NCI-H2171 (cell line): Measurements from ENCODE around the gene ACSL6.

Source experiments
- DNase-seq: peaks from one replicate; lab custom pipeline; 2025; lab: John Stamatoyannopoulos, UW

The ACSL6 gene

GRCh38 chr5:132046880-132047299, 35.4 kb upstream of the ACSL6 start:
- no peak for DNase-seq

DNA sequence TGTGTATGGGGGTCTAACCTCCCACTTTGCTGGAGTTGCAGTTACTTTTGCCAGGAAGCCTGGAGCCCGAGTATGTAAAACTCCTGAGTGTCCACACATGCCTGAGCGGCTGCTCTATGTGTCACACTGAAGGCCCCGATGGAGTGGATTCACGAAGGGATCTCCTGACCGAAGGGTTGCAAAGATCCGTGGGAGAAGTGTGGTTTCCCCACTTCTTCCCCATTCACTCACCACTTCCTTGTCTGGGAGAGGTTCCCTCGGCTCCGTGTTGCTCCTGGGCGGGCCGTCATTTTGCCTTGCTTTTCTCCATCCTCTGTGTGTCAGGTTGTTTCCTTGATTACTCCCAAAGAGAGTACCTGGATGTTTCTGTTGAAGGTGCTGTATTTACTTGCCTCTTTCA, 32.7 kb upstream of the ACSL6 start:
- DNase-seq = no peak

- DNase-seq = no peak
These were observed 25.9 kb upstream of the ACSL6 start for GRCh38 chr5:132037353-132037752.

DNA sequence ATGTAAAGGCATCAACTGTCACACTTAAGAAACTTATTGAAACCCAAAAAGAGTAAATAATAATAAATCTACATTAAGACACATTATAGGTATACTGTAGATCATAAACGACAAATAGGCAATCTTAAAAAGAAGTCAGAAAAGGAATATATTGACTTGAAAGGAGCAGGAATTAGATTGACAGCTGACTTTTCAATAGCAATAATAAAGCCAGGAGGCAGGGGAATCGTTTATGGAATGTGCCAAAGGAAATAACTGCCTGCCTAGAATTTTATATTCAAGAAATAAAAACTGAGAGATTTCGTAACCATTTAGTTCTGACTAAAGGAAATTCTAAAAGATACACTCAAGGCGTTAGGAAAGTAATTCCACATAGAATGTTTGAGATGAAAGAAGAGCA, 21.7 kb upstream of the ACSL6 start:
- no peak for DNase-seq

DNA sequence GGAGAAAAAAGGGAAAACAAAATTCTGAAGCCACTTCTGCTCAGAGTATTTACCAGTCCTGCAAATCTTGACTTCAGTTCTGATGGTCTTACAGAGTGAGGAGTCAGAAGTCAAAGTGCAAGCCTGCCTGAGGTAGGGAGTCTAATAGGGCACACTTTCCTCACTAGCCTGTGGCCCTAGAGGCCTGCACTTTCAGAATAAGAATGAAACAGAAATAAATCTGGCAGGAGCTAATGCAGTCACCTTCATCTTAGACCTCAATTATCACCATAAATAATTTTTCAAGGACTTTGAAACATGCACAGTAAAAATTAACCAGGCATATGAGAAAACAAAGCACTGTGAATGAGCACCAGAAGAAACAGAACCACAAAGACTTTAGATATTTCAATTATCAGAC, 20.7 kb upstream of the ACSL6 start:
- DNase-seq = no peak

DNA sequence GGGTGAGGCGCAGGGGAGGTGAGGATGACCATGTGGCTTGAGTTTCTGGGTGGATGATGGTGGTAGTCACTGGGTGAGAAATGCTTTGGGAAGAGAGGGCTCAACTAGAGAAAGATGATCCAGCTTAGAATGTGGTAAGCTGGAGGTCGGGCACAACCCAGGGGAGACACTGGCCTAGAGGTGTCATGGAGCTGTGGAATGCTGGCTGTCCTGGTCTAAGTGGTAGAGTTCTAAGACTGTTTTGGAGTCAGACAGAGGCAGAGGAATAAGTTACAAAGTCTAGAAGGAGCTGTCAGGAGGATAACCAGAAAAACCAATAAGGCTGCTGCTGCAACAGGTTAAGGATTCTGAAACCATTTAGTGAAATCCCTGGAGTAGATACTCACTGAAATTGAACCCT, 19.2 kb upstream of the ACSL6 start:
- DNase-seq = no peak

DNA sequence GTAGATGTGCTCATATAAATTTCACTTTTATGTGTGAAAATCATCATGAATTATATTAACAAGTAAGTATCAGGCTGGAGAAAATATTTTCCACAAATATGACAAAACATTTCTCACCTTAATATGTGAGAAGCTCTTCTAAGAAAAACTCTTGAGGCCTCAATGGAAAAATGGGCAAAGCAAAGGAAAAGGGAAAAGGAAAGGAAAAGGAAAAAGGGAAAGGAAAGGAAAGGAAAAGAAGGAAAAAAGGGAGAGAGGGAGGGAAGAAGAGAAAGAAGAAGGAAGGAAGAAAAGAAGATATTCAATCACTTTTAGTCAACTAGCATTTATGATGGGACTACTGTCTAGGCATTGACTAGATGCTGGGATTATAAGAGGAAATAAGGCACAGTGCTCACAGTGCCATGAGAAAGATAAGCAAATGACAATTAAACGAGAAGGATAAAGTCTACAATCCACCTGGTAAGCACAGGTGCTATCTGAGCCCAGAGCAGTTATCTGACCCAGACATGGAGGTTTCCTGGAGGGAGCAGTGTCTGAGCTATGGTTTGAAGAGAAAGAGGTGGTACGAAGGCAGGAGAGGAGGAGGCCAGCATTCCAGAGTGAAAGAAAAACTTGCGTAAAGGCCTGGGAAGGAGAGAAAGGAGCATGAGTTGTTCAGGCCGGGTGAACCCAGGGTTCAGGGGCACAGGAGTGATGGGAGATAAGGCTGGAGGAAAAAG, 18.3 kb upstream of the ACSL6 start:
- DNase-seq = no peak

GRCh38 chr5:132027027-132027426, 15.6 kb upstream of the ACSL6 start:
- DNase-seq = no peak

- DNase-seq = no peak
These were observed 15.1 kb upstream of the ACSL6 start for GRCh38 chr5:132026516-132027008.

DNA sequence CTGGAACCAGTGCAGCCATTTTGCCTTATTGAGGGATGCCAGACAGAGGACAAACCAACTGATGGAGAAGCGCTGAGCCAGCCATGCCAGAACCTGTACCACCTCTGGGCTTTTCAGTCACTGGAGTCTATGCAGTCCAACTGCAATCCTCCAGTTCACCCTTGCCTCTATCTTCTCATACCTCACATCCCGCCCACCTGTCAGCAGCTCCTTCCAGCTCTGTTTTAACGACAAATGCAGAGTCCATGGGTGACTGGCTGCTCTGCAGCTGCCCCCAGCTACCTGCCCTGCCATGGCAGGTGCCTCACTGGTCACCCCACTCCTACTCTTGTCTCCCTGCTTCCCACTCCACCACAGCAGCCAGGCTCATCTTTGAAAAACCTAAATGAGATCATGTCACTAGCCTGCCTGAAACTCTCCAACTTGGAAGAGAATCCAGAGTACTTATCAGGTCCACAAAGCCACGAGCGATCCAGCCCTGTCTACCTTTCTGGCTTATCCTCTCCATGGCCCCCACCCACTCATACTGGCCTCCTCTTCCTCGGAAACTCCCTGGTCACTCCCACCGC, 14.0 kb upstream of the ACSL6 start:
- no peak for DNase-seq

GRCh38 chr5:132024789-132025402, 13.4 kb upstream of the ACSL6 start:
- DNase-seq = no peak

DNA sequence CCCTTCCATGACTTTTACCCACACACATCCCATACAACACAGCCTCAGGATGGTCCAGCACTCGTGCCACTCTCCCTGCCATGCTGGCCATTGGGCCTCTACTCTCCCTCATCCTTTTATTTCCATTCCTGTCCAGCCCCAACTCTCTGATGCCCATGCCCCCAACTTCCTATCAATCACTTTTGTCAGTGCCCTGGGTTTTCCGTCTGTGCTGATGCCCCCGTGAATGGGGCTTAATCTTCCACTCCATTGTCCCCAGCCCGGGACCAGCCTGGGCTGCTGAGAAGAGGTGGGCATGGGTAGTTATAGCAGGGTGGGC, 12.6 kb upstream of the ACSL6 start:
- no peak for DNase-seq

GRCh38 chr5:132023258-132024116, 12.0 kb upstream of the ACSL6 start:
- DNase-seq = no peak

DNA sequence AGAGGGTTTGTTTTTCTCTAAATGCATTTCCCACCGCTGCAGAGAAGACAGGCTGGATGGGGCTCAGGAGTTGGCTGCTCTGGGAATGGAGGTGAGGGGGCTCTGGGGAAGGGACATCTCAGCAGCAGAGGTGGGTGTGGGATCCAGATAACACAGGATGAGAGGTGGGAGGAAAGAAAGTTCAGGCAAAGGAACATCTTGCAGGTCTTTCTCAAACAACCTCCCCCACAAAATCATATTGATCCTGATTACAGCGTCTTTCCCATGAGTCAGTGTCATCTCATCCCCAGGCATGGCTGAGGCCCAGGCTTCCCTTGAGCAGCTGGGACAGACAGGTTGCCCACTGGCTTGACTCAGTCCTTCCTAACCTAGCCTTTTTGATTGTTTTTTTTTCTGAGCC, 11.3 kb upstream of the ACSL6 start:
- no peak for DNase-seq

GRCh38 chr5:132021654-132022053, 10.2 kb upstream of the ACSL6 start:
- no peak for DNase-seq

DNA sequence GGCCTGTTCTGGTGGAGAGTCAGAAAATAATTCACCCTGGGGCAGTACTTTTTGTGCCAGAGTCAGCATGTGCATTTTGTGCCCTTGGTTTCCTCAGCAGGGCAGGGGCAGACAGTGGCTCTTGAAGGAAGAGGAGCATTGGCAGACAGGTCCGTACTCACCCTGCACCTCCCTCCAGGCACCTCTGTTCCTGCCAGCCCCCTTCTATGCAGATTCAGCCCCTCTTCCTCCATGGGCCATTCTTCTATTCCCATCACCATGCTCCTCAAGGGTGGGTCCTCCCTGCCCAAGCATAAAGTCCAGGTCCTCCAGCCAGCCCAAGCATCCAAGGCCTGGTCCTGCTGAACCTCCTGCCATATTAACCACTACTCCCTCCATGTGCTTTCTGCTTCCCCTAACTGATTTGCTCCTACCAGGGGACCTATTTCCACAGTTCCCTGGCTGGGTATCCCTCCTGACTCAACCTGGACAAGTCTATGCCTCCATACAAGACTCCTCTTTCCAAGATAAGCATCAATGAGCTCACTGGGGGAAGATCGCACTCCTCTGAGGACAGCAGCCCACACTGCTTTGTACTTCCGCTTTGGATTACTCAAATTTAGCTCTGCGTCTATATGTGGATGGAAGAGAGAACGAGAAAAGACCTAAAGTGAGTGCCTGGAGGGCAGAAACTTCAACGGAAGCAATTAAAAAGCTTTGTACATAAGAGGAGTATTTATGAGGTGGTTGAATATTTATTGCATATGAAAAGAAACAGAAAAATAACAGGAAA, 9.3 kb upstream of the ACSL6 start:
- DNase-seq = no peak

DNA sequence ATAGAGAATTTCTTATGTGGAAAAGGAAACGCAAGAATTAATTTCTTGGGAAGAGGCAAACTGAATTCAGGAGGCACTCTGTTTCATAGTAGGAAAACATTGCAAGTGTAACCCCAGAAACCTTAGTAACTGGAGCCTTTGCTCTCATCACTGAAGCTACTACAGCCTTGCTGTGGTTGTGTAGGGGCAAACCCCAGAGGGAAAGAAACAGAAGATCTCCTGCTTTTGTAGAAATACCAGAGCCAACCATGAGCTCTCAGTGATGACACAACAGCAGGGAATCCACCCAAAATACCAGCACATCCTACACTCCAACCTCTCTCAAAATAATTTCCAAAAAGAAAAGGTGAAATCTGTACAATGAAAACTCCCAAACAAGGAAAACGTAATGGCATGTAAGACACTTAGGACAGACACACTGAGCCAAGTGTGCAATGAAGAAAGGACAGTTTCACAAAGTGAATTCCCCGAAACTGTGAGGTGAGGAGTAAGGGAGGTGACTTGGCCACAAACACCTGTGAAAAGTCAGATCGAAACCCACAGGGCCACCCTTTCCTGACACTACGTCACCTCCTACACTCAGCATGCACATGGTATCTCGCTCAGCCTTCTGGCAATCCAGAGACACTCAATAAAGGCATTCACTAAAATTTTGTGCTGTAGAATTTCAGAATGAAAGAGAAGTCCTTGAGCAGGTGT, 8.5 kb upstream of the ACSL6 start:
- no peak for DNase-seq

- no peak for DNase-seq
These were observed 7.9 kb upstream of the ACSL6 start for GRCh38 chr5:132019337-132019736.

DNA sequence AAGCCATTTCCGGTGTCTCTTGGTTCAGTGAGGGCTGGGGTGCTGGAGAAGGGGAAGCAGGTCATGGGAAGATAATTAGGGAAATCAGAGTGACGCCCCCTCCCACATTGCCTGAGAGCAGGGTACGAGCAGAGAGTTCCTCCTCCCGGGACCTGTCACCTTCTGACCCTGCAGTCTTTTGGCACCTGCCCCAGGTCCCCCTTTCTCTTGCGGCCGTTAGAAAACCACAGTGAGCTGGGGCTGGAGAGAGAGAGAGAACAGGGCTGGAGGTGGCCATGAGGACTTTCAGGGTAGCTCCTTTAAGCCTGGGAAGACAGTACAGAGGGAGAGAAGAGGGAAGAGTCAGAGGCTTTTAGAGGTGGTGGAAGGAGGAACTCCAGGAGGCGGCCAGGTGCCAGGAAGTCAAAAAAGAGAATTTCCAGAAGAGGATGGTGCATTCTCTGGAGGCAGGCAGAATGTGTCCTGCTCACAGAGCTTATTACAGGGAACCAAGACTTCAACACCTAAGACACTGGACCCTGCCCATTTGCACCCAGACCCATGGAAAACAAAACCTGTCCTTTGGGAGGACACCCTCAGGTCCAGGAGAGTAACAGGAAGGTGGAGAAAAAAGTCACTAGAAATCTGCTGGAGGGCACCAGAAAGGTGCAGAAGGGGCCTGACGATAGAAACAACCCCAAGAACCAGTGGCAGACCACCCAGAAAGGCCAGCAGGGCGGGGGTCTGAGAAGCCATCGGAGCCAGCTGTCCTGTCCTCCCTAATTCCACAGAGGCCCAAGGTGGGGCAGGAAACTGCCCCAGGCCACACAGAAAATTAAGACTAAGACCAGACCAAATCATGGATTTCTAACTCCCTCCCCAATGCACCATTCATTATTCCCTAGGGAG, 6.5 kb upstream of the ACSL6 start:
- no peak for DNase-seq

DNA sequence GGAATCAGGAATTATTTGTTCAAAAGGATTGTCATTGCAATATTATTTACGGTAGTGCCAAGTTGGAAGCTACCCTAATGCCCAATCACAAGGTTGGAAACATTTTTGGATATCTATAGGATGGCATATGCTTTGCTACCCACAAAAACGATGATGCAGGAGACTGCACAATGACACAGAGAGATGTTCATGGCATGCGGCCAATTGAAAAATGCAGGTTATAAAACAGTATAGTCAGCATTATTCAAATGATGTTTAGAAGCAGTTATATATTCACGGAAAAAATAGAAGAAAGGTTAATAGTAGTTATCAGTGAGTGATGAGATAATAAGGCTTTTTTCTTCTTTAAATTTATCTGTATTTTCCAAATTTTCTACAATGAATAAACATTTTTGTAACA, 5.9 kb upstream of the ACSL6 start:
- no peak for DNase-seq
